Measurements from ENCODE around the gene DDIT4. TPM values are rescaled to one million over a fixed set of nuclear protein-coding genes. Genes with fewer than 3 reads are reported as not detected.

The DDIT4 gene
- total and polyA plus RNA-seq, 9 of the 15 experiments (the other 6 are each of a cell fraction or from before 2014, with no cell fraction given): 8.2 to 675 (median 159) TPM

GRCh38 chr10:72276421-72277339 lies 3.0 kb downstream of the DDIT4 start (continued):
- no peak for TF ChIP-seq ZNF407 (IDR thresholded peaks at IDR 0.05; ENCODE audit: low read depth)
- TF ChIP-seq TCF7L2 (IDR thresholded peaks at IDR 0.05; ENCODE audit: low read depth, low read length): no peak
- no peak for TF ChIP-seq DACH1 (IDR thresholded peaks at IDR 0.05; ENCODE audit: partially characterized antibody)
- no peak for TF ChIP-seq ARID2 (IDR thresholded peaks at IDR 0.05)
- TF ChIP-seq ZSCAN29 (IDR thresholded peaks at IDR 0.05): no peak
- no peak for TF ChIP-seq MAX (CRISPR knock-in tag; IDR thresholded peaks at IDR 0.05)
- TF ChIP-seq BMI1 (IDR thresholded peaks at IDR 0.05; ENCODE audit: low read length): no peak
- TF ChIP-seq MNT (conservative IDR thresholded peaks at IDR 0.05): no peak
- TF ChIP-seq MXI1 (IDR thresholded peaks at IDR 0.05; ENCODE audit: low read depth, low read length): no peak
- TF ChIP-seq, protein P1, sequence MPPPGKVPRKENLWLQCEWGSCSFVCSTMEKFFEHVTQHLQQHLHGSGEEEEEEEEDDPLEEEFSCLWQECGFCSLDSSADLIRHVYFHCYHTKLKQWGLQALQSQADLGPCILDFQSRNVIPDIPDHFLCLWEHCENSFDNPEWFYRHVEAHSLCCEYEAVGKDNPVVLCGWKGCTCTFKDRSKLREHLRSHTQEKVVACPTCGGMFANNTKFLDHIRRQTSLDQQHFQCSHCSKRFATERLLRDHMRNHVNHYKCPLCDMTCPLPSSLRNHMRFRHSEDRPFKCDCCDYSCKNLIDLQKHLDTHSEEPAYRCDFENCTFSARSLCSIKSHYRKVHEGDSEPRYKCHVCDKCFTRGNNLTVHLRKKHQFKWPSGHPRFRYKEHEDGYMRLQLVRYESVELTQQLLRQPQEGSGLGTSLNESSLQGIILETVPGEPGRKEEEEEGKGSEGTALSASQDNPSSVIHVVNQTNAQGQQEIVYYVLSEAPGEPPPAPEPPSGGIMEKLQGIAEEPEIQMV (tag; conservative IDR thresholded peaks at IDR 0.05; ENCODE audit: low read depth): no peak
- TF ChIP-seq ESRRB (CRISPR knock-in tag; IDR thresholded peaks at IDR 0.05; ENCODE audit: borderline replicate concordance): peak; percentile 12; the same call in 1 of the 2 replicates
- TF ChIP-seq GATAD2A (IDR thresholded peaks at IDR 0.05): no peak
- TF ChIP-seq ZNF143 (CRISPR knock-in tag; IDR thresholded peaks at IDR 0.05): 0 out of 2 replicates have a peak, but pooled peaks have one; percentile 9
- TF ChIP-seq RBM39 (optimal IDR thresholded peaks at IDR 0.05; ENCODE audit: low read depth, low read length): no peak
- peak; percentile 56; the same call in 1 of the 2 replicates for TF ChIP-seq GATA2 (CRISPR knock-in tag; IDR thresholded peaks at IDR 0.05)
